ELF-1 (cell line): ENCODE results near the gene FEM1C.

Experiments used
- DNase-seq: peaks from one replicate; pipeline ENCODE4 v3.0.0-alpha.2; 2016; ENCODE audit warnings: low read depth, low spot score

Gene FEM1C

DNA sequence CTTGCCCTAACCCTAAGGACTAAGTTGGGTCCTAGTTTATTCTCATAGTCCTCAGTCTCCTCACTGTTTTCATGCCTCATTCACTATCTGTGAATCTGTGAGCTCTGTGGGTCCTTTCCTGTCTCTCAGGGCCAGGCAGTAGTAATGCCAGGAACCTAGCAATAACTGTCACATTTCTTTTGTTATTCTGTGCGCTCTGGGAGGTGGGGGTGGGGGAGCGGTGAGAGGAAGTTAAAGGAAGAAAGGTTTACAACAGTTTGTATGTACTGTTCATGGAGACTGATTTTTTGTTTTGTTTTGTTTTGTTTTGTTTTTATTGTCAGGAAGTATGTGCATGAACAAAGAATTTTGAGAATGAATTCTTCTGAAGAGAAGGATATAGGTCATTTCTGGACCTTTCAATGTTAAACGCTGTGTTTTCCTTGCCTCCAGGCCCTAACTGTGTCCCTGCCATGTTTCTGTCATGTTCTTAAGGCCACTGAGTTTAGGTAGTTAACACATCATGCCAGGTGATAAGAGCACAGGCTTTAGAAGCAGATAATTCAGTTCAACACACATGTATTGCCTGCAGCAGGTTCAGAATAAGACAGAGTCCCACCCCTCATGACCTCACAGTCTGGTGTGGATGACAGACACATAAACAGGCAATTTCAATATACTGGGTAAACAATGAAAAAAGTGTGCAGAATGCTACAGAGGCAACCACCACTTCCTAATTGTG, 13.3 kb upstream of the FEM1C start:
- DNase-seq = no peak

DNA sequence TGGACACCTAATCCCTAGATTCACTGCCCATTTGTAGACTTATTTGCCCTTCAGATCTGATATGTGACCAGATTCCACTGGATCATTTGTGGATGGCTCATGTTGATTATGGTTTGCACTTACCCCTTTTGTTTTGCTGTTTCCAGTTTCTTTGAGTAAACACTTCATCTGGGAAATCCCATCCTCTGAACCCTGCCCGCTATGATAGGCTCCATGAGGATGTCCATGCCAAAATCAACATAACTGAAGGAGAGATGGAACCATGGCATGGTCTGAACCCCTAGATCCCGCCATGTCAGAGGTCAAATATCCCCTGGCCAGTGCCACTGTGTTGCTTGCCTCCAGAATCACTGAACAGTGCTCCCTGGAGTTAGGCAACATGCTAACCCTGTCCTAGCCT, 11.7 kb upstream of the FEM1C start:
- no peak for DNase-seq

DNA sequence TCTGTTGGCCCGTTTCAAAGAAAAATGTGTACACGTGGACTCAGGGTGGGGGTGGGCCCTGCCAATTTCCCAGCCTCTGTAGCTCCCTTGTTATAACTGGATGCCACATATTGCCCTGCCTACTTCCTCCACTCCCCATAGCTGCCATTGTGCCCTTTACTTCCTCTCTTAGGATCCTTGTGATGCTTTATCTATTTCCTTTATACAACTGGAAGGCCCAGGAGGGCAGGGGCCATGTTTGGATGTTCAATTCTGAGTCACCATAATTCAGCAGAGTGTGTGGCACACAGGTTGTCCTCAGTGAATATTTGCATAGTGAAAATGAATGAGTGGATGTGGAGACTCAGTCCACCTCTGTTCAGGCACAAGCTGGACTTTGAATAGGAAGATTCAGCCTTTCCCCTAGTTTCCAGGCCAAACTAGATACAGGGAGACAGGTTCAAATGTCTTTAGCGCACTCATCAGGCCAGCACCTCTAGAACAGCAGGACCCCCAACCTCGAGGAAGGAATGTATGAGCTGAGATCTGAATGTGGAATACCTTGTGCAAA, 10.6 kb upstream of the FEM1C start:
- DNase-seq = no peak

DNA sequence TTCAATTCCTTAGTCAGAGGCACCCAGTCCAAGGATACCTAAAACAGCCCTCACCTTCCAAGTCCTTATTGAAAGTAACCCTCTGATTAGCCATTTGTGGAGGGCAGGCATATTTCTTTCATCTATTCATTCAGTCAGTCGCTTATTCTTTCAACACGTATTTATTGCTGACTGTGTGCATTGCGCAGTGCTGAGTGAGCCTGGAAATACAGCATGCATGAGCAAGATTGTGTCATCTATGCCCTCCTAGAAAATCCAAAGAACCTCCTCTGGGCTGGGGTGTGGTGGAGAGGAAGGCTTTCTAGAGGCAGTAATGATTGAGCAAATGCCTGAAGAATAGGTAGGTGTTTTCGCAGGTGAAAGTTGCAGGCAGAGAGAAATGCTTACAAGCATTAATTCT, 8.5 kb upstream of the FEM1C start:
- DNase-seq = no peak

DNA sequence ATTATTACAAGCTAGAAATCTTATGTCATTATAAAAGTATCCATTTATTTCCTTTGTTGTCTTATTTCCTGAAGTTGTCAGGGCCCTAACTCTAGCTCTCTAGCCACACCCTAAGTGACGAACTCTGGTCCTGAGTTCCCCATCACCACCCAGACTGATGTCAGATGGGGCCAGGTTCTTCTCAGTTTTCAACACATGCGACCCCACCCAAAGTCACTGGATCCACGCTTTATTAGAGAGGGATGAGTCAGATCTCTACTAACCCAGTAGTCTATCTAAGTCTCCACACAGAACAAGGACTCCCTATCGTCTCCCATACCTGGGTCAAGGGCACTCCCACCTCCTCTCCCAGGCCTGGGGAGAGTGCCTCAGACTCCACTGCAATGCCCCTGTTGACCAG, 6.8 kb upstream of the FEM1C start:
- no peak for DNase-seq

DNA sequence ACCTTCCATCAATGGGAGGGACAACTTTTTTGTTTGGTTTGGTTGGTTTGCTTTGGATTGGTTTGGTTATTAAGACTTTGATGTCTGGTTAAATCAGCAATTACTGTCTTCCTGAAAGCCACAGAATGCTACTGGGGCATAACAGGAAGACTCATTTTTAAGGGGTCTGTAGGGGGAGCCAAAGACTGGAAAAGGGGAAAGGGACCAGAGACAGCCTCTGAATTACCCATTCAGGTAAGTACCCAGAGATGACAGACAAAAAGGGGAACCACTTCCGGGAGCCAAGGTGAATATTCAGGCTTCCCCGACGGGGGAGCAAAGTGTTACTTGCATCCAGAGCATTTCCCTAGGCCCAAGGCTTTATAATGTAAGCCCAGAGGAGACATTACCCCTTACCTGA, 4.6 kb upstream of the FEM1C start:
- peak; percentile 62 for DNase-seq

DNA sequence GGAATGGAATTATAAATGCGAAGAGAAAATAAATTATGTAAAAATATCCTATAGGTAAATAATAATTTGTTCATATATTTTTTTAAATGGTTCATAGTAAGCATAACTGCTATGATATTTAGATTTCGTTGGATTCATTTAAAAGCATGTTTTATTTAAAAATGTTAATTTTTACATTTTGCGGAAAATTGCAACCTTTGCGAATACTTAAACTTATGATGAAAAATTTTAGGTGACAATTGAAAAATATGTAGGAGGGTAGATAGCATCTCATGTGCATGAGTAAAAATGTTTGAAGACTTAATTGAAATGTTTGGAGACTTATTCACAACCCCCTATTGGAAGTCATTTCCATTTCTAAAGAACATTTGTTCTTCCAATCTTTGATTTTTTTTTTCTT, 4.1 kb upstream of the FEM1C start:
- DNase-seq = no peak

DNA sequence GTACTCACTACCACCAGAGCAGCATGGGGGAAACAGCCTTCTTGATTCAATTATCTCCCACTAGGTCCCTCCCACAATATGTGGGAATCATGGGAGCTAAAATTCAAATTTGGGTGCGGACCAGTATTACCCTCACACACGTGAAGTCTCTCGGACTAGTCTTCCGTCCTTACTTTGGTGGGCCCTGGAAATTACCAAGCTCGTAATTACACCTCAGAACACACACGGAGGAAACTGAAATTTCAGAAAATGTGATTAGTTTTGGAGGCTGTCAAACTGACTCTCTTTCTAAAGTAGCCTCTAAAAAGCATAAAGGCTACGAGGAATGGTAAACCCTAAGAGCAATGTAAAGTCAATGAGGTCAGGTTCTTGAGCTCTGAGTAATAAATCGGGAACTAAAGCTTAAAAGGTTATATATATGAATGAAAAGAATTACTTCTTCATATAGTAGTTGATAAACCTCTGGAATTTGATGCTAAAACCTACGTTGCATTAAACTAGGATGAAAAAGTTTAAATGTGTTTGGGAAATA, 842 bp upstream of the FEM1C start:
- no peak for DNase-seq

GRCh38 chr5:115544043-115544435, 536 bp downstream of the FEM1C start:
- no peak for DNase-seq

DNA sequence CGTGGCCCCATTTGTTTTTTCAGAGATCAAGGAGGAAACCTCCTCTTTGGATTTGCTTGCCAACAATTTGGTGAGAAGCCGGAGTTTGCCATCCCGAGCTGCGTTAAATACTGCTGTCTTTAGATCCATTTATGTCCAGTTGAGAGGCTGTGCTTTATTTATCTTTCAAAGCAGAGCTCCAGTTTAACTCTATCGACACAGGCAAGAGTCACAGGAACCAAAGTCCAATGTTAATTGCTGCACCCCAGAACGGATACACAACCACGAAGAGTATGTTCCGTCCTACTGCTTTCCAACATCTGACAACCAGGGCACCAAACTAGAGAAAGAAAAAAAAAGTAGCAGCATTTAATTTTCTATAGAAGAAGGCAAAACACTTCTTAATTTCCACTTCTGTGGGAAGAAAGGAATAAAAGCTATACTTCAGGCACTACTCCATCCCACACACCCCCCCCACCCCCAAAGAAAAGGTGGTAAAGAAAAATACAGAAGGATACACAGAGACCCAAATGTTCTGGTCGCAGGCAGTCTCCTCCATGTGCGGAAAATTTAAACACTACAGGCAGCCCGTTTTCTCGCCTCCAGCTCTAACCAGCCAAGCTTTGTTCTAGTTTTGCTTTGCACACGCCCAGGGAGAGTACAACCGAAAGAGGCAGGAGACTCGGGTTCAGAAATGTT, 1.1 kb downstream of the FEM1C start:
- DNase-seq = peak; percentile 71

DNA sequence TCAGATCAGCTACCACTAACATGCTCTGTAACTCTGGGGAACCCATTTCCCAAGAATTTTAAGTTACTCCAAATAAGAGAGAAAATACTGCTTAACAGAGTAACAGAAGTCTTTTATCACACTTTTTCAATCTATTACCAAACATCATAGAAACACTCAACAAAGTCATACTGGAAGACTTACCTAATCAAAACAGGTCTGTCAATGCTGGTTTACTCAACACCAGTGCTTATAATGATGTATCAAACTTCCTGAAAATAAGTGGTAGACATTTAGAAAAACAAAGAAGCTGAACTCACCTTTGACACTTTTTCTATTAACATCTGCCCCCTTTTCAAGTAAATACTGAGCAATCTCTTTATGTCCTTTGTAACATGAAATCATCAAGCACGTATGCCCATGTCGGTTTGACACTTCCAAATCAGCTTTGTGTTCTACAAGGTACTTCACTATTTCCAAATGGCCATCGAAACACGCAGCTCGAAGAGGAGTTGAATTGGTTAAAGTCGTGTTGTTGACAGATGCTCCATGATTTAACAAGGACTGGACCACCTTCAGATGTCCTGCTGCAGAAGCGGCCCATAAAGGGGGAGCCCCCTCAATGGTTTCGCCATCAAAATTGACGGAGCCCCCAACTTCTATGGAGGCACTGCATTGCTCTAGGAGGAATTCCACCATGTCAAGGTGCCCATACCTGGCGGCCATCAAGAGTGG, 1.8 kb downstream of the FEM1C start:
- DNase-seq = no peak

DNA sequence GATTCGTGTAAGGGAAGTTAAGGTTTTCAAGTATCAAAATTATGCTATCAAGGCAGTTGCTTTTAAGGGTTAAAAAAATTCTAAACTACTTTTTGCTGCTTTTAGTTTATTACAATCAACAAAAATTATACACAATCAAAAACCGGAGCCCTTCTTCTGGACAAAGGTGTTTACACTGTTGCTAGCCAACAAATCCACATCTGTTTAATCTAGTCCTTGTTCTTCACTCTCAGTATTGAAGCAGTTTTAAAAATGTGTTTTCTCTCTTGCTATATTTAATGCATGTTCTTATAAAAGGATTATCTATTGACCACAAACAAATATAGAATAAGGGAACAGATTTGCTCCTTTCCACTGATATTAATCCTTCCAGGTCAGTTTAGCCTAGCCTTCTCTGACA, 2.5 kb downstream of the FEM1C start:
- DNase-seq = no peak

DNA sequence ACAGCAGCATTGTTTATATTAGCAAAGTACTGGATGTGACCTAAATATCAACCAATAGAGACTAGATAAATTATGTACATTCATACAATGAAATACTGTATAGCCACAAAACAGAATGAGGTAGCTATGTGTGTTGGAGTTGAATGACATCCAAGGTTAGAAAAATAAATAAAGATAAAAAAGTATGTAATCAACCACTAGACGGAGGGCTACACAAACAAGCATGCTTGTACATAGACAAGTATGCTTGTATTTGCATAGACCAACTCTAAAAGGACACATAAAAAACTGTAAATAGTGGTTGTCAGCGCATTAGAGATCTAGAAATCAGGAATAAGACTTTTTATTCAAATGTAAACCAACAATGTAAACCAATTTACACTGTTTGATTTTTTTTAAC, 3.0 kb downstream of the FEM1C start:
- no peak for DNase-seq

- DNase-seq = no peak
Observed at GRCh38 chr5:115535479-115536035, 9.0 kb downstream of the FEM1C start.

- no peak for DNase-seq
Observed at GRCh38 chr5:115532517-115532916, 12.1 kb downstream of the FEM1C start.

DNA sequence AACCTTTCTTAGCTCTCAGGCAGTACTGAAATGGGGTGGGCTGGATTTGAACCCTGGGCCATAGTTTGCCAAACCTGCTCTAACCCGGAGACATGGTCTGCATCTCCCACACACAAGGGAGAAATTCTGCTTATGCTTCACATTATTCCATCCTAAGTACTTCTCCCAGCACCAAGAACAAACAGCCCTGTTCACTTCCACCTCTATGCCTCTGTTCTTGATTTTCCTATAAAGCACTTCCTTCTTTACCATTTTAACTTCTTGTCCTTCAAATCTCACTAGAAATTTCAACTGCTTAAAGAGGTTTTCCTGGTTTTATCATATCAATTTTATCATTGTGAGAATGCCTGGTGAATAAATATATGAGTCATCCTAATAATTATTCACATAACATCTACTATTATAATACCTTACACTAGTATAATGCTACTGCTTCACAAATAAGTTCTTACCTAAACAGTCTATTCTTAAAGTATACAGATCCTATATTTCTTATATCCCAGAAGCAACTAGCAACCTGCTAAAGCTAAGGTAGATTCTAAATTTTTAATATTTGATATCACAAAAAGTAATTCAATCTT, 12.7 kb downstream of the FEM1C start:
- DNase-seq = no peak

- no peak for DNase-seq
Observed at GRCh38 chr5:115531380-115531779, 13.2 kb downstream of the FEM1C start.

DNA sequence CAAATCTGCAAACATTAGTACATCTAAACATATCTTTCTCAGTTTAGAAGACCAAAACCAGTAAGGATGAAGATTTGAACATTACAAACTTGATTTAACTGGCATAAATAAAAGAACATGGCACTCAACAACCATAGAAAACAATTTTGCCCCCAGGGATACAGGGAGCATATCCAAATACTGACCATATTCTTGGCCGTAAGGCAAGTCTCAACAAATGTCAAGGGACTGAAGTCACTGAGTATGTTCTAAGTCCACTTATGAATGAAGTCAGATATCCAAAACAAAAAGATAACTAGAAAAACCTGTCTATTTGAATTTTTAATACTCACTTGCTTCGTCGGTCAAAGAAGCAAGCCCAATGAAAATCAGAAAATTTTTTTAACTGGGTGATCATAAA, 14.1 kb downstream of the FEM1C start:
- no peak for DNase-seq

DNA sequence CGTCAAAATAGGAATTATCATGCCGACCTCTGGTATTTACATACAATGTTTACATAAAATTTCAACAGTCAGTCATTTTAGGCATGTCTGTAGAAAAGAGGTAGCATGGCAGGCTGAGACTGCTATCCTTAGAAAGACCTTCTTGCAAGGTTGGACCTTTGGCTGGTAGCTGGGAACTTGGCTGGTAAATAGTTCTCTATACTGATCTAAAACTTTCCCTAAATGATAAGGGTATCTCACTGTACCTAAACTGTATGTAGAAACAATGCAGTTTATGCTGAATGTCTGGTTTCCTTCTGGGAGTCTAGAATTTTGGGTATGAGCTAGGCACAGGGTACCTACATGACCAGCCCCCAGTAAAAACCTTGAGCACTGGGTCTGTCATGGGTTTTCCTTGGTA, 18.0 kb downstream of the FEM1C start:
- DNase-seq = no peak

DNA sequence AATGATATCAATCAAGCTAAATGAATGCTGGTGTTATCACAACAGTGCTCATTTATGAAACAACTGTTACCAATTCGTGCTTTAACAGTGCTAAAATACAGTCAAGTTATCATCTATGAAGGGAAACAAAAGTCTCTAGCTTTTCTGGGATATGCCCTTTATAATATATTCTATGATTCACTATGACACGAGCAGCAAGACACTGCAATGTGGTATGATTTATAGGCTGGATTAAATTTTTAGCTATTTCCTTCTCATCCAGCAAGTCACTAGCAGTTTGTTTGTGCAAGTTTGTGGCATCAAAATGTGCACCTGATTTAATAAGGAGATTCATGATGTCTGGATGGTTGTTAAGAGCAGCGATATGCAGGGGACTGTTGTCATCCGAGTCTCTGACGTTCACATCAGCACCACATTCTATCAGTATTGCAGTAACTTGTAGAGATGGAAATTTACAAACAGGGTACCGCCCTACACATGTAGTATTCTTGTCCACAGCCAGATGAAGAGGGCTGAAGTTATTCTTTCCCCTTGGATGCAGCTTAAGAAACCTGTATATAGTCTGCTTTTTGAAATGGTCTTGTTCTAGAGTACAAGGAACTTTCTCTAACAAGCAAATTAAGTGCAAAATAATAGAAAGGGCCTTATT, 20.3 kb downstream of the FEM1C start:
- DNase-seq = no peak

DNA sequence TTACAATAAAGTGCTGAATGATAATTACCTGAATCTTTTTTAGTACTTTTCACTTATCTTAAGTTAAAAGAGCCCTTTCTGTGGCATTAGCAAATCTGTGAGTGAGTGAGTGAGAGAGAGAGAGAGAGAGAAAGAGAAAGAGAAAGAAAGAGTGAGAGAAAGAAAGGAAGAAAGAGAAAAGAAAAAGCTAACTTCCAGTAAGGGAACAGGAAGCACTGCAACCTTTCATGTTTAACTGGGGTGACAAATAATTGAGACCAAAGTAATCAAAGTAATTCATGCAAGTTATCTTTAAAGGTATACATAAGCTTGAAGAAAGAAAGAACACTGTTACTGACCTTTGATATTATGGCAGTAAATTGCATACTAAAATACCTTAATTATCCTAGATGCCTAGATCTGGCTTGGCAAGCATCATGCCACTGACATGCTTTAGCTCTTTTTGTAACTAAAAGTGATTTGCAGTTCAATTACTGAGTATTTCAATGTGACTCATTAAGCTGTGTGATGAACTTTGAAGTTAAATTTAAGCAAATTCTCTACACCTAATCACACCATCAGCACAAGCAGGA, 21.7 kb downstream of the FEM1C start:
- DNase-seq = no peak
